Measurements from ENCODE around the gene KRTAP9-3.

- TF ChIP-seq CTCF (IDR thresholded peaks at IDR 0.05) (no peak), POLR2A (IDR thresholded peaks at IDR 0.05) (no peak)
Measured at GRCh38 chr17:41231731-41232130, 518 bp upstream of the KRTAP9-3 start.

All from sigmoid colon (tissue), 3 donors.